PC-3 (cell line): ENCODE data around the gene CIBAR2. TPM values are rescaled to one million over a fixed set of nuclear protein-coding genes. Genes with fewer than 3 reads are reported as not detected.

Experiments used
- ATAC-seq: fragments of 200-7000 bp; cut with Tn5 transposase; 2 replicates; pipeline ENCODE4 v1.9.1; 2020; ENCODE audit warnings: mild to moderate bottlenecking, moderate library complexity
- BruUV-seq: library from RNA; stranded (reverse); fragments of 400-500 nt; replicated peaks from 2 replicates; lab custom pipeline; 2021; lab: Mats Ljungman, UMichigan
- CTCF ChIA-PET: fragments of 300-600 bp; sonication (Branson Sonifier 250); formaldehyde crosslinking; loops from one replicate; lab custom pipeline; 2022; ENCODE audit warnings: antibody characterized with exemption; lab: Charles Lee
- POLR2A ChIA-PET: fragments of 300-600 bp; sonication (Branson Sonifier 250); formaldehyde crosslinking; loops from one replicate; lab custom pipeline; 2022; ENCODE audit warnings: antibody characterized with exemption; ENCODE audit not compliant: unreplicated experiment; lab: Charles Lee
- DNase-seq: peaks from one replicate; pipeline ENCODE4 v3.0.0-alpha.2; 2015
- H2AFZ ChIP-seq: fragments of 300-600 bp; sonication (generic); 2 replicates; pipeline ENCODE4 v1.6.0; 2016; ENCODE audit warnings: antibody characterized with exemption, low read length
- H3F3A ChIP-seq: fragments of 300-600 bp; sonication (generic); one replicate; pipeline ENCODE4 v1.6.0; 2017; ENCODE audit warnings: antibody characterized with exemption, low read length, control low read depth, mild to moderate bottlenecking; ENCODE audit not compliant: unreplicated experiment
- H3K27ac ChIP-seq: fragments of 300-600 bp; sonication (generic); 2 replicates; pipeline ENCODE4 v1.5.1; 2016; ENCODE audit warnings: mild to moderate bottlenecking, low read length
- H3K27me3 ChIP-seq: fragments of 300-600 bp; sonication (generic); 2 replicates; pipeline ENCODE4 v1.6.1; 2016; ENCODE audit warnings: low read length, mixed read lengths
- H3K36me3 ChIP-seq: fragments of 300-600 bp; sonication (generic); 2 replicates; pipeline ENCODE4 v1.6.1; 2016; ENCODE audit warnings: low read depth, mixed run types, low read length, mixed read lengths
- H3K4me1 ChIP-seq: fragments of 300-600 bp; sonication (generic); 2 replicates; pipeline ENCODE4 v1.5.1; 2016; ENCODE audit warnings: low read length; ENCODE audit not compliant: insufficient read depth
- H3K4me2 ChIP-seq: fragments of 300-600 bp; sonication (generic); 2 replicates; pipeline ENCODE4 v1.6.0; 2016; ENCODE audit warnings: low read length
- H3K4me3 ChIP-seq: fragments of 300-600 bp; sonication (generic); 2 replicates; pipeline ENCODE4 v1.5.1; 2016; ENCODE audit warnings: mild to moderate bottlenecking, low read length, mixed read lengths
- H3K79me2 ChIP-seq: fragments of 300-600 bp; sonication (generic); 2 replicates; pipeline ENCODE4 v1.6.1; 2017; ENCODE audit warnings: low read length, mixed read lengths
- H3K9ac ChIP-seq: fragments of 300-600 bp; sonication (generic); 2 replicates; pipeline ENCODE4 v1.6.0; 2016; ENCODE audit warnings: mild to moderate bottlenecking, low read length
- H3K9me2 ChIP-seq: fragments of 300-600 bp; sonication (generic); replicated peaks from 2 replicates; pipeline ENCODE4 v1.6.1; 2016; ENCODE audit warnings: mixed run types, low read length, mixed read lengths
- H3K9me3 ChIP-seq: fragments of 300-600 bp; sonication (generic); 2 replicates; pipeline ENCODE4 v1.6.1; 2016; ENCODE audit warnings: low read length, mixed read lengths
- H4K20me1 ChIP-seq: fragments of 300-600 bp; sonication (generic); 2 replicates; pipeline ENCODE4 v1.6.1; 2016; ENCODE audit warnings: low read length, mixed read lengths
- EZH2 ChIP-seq: fragments of 300-600 bp; sonication (generic); IDR thresholded peaks from one replicate; pipeline ENCODE4 v1.6.1; 2017; ENCODE audit warnings: antibody characterized with exemption, mild to moderate bottlenecking, low read length; ENCODE audit not compliant: unreplicated experiment
- EZH2phosphoT487 ChIP-seq: fragments of 300-600 bp; sonication (generic); IDR thresholded peaks from 2 replicates; pipeline ENCODE4 v1.6.1; 2018; ENCODE audit warnings: mild to moderate bottlenecking, antibody characterized with exemption, low read length, borderline replicate concordance
- intact Hi-C: fragments of 100-400 bp; cut with micrococcal nuclease; formaldehyde crosslinking; loops from 2 replicates; pipeline ENCODE4 v1.9.0; 2023
- total RNA-seq: library from RNA; depleted of rRNA; stranded (reverse); fragments of >200 nt; gene quantifications from 2 replicates; pipeline ENCODE4 v1.2.3, GENCODE V29; 2014; rRNA removed
- TF ChIP-seq, protein P1 (sequence below): fragments of 300-600 bp; sonication (generic); conservative IDR thresholded peaks from 2 replicates; pipeline ENCODE4 v1.5.1; 2017; ENCODE audit warnings: antibody characterized with exemption, low read depth, mild to moderate bottlenecking, low read length

CIBAR2 gene
- total RNA-seq, 1 experiment from 2014 or later: not detected

DNA sequence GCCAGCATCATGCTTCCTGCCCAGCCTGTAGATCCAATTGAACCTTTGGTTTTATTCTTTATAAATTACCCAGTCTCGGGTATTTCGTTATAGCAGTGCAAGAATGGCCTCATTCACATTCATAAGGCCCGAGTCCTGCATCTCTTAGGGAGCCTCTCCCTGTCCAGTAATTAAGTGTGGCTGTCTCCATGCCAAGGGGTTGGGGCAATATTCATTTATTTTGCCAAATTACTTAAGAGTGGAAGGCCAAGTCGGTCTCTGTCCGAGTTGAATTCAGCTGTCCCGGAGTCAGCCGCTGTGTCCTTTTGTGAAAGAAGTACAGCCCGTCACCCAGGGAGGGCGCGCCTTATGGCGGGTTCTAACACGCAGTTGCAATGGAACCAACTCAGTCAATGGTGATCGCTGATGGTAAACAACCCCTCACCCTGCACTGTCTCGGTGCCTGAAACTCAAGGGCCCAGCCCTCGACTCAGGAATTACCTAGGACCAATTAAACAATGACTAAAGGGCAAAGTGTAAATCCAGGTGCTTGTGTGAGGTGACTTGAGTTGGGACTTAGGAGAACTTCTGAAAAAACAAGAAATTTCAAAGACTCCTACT is 62.5 kb downstream of the CIBAR2 start:
- Histone ChIP-seq H3K79me2 (no peaks in the 10 kb centered on the region), H3K27ac (no peak overlapping the region), H2AFZ (no peak overlapping the region), H3K4me3 (no peak overlapping the region), H3K4me1 (peaks cover 3% of the 10 kb centered on the region; the same call in 1 of the 2 replicates), H3K9ac (no peak overlapping the region), H3K9me3 (no peaks in the 10 kb centered on the region), H3K9me2 (no peaks in the 10 kb centered on the region), H3K4me2 (no peak overlapping the region), H3K27me3 (no peaks in the 10 kb centered on the region), H3K36me3 (no peaks in the 10 kb centered on the region), H3F3A (no peaks in the 10 kb centered on the region), H4K20me1 (no peaks in the 10 kb centered on the region)
- ChIA-PET CTCF (no interaction called here), POLR2A (no interaction called here)
- intact Hi-C loops: no loop called here
- BruUV-seq: no TSS peak
- ATAC-seq (no peak), DNase-seq (no peak)
- TF ChIP-seq, protein P1, sequence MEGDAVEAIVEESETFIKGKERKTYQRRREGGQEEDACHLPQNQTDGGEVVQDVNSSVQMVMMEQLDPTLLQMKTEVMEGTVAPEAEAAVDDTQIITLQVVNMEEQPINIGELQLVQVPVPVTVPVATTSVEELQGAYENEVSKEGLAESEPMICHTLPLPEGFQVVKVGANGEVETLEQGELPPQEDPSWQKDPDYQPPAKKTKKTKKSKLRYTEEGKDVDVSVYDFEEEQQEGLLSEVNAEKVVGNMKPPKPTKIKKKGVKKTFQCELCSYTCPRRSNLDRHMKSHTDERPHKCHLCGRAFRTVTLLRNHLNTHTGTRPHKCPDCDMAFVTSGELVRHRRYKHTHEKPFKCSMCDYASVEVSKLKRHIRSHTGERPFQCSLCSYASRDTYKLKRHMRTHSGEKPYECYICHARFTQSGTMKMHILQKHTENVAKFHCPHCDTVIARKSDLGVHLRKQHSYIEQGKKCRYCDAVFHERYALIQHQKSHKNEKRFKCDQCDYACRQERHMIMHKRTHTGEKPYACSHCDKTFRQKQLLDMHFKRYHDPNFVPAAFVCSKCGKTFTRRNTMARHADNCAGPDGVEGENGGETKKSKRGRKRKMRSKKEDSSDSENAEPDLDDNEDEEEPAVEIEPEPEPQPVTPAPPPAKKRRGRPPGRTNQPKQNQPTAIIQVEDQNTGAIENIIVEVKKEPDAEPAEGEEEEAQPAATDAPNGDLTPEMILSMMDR: no peak
- no peak for TF ChIP-seq EZH2
- TF ChIP-seq EZH2phosphoT487: no peak

DNA sequence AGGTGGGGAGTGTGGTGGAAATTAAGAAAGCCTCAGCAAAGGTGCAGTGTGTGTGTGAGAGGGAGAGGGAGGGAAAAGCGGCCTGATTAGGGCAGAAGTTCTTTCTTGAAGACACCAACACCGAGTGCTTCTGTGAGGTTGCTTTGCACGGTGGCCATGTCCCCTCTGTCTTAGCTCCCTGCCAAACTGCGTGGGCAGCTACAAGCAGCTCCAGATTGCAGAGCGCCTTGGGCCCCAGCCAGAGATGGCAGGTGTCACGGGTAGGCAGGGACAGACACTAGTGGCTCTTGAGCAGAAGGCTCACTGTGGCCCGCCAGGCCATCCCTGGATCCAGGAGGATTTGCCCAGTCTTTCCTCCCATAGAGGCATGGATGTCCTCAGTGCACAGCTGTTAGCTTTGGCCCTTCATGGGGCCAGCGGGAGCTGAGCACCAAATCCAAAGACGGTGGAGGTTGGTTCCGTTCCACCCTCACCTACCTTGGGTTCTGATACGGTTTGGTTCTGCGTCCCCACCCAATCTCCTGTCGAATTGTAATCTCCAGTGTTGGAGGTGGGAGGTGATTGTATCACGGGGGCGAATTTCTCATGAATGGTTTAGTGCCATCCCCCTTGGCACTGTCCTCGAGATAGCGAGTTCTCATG is 63.2 kb downstream of the CIBAR2 start:
- H3K9me3 ChIP-seq: no peaks in the 10 kb centered on the region
- no peaks in the 10 kb centered on the region for H3K27me3 ChIP-seq
- DNase-seq (no peak), ATAC-seq (no peak)
- H3K4me2 ChIP-seq: no peak overlapping the region
- H3K36me3 ChIP-seq: no peaks in the 10 kb centered on the region
- intact Hi-C loops: no loop called here
- H2AFZ ChIP-seq: no peak overlapping the region
- no peak overlapping the region for H3K4me3 ChIP-seq
- H4K20me1 ChIP-seq: no peaks in the 10 kb centered on the region
- BruUV-seq: no TSS peak
- TF ChIP-seq EZH2 (no peak), EZH2phosphoT487 (no peak)
- TF ChIP-seq, protein P1: no peak
- ChIA-PET CTCF (no interaction called here), POLR2A (no interaction called here)
- no peak overlapping the region for H3K27ac ChIP-seq
- H3K9ac ChIP-seq: no peak overlapping the region
- H3K9me2 ChIP-seq: no peaks in the 10 kb centered on the region
- no peaks in the 10 kb centered on the region for H3K4me1 ChIP-seq
- no peaks in the 10 kb centered on the region for H3K79me2 ChIP-seq
- no peaks in the 10 kb centered on the region for H3F3A ChIP-seq

Other genes with a start within 250 kb of the CIBAR2 start
- 37.0 and 42.1 TPM in 2 replicates for gene ZDHHC7, start 100.9 kb downstream of the CIBAR2 start, total RNA-seq
- 5.5 and 7.8 TPM in 2 replicates for gene KIAA0513, start 84.7 kb downstream of the CIBAR2 start, total RNA-seq